ENCODE measurements around the gene GTF2F1. TPM values are rescaled to one million over a fixed set of nuclear protein-coding genes. Genes with fewer than 3 reads are reported as not detected.
A peak's percentile ranks its signal among the peaks of the same experiment; 100 is the strongest.

GTF2F1 gene
- polyA plus RNA-seq, 3 donors from 2014 or later, result 11.0 to 29.8 (median 11.5) TPM

- H3K4me1 Mint-ChIP-seq, result peaks cover 29 to 30% of the 10 kb centered on the region in 2 donors
- peaks cover 0 to 8% (median 0%) of the 10 kb centered on the region in 3 donors for H3K36me3 Mint-ChIP-seq
- H3K4me3 Mint-ChIP-seq, result peak overlapping the region; percentile 95 to 98 (median 97)
- H3K27ac Mint-ChIP-seq, result peak overlapping the region; percentile 95 to 98 (median 97)
- H3K9me3 Mint-ChIP-seq, result no peaks in the 10 kb centered on the region
- peaks cover 8 to 13% (median 11%) of the 10 kb centered on the region in 3 donors for H3K27me3 Mint-ChIP-seq (ENCODE audit: low read depth in 3 of 3)
- DNase-seq, result no peak
Observed at GRCh38 chr19:6392221-6393073, 517 bp downstream of the GTF2F1 start.

GRCh38 chr19:6387372-6387771 lies 5.6 kb downstream of the GTF2F1 start:
- H3K27me3 Mint-ChIP-seq (ENCODE audit: low read depth in 3 of 3), result peaks cover 0 to 6% (median 2%) of the 10 kb centered on the region in 3 donors
- H3K4me1 Mint-ChIP-seq, result peaks cover 14 to 15% of the 10 kb centered on the region in 2 donors
- no peak overlapping the region for H3K4me3 Mint-ChIP-seq

GRCh38 chr19:6384381-6384780 lies 8.6 kb downstream of the GTF2F1 start:
- Mint-ChIP-seq H3K4me1 (peaks cover 0 to 4% of the 10 kb centered on the region in 2 donors), H3K9me3 (no peaks in the 10 kb centered on the region), H3K4me3 (no peak overlapping the region), H3K27me3 (ENCODE audit: low read depth in 3 of 3) (peaks cover 0 to 5% (median 4%) of the 10 kb centered on the region in 3 donors), H3K27ac (no peak overlapping the region), H3K36me3 (peaks cover 5 to 35% (median 15%) of the 10 kb centered on the region in 3 donors)
- DNase-seq, result no peak

More at GRCh38 chr19:6387372-6387771, 5.6 kb downstream of the GTF2F1 start:
- H3K36me3 Mint-ChIP-seq, result peaks cover 0 to 21% (median 5%) of the 10 kb centered on the region in 3 donors
- H3K9me3 Mint-ChIP-seq, result no peaks in the 10 kb centered on the region
- no peak for DNase-seq
- no peak overlapping the region for H3K27ac Mint-ChIP-seq

- no peak overlapping the region for H3K4me3 Mint-ChIP-seq
- DNase-seq, result no peak
- peaks cover 0 to 4% of the 10 kb centered on the region in 2 donors for H3K4me1 Mint-ChIP-seq
- H3K9me3 Mint-ChIP-seq, result no peaks in the 10 kb centered on the region
- H3K27ac Mint-ChIP-seq, result no peak overlapping the region
- peaks cover 0 to 3% (median 3%) of the 10 kb centered on the region in 3 donors for H3K27me3 Mint-ChIP-seq (ENCODE audit: low read depth in 3 of 3)
- H3K36me3 Mint-ChIP-seq, result peaks cover 5 to 37% (median 18%) of the 10 kb centered on the region in 3 donors
Observed at GRCh38 chr19:6383188-6383587, 9.8 kb downstream of the GTF2F1 start.

GRCh38 chr19:6381030-6381750 lies 11.8 kb downstream of the GTF2F1 start:
- Mint-ChIP-seq H3K36me3 (peaks cover 5 to 37% (median 18%) of the 10 kb centered on the region in 3 donors), H3K4me3 (no peak overlapping the region), H3K27ac (no peak overlapping the region), H3K27me3 (ENCODE audit: low read depth in 3 of 3) (peaks cover 0 to 3% (median 3%) of the 10 kb centered on the region in 3 donors), H3K9me3 (no peaks in the 10 kb centered on the region), H3K4me1 (peaks cover 0 to 1% of the 10 kb centered on the region in 2 donors)
- no peak for DNase-seq

- H3K36me3 Mint-ChIP-seq, result peaks cover 5 to 33% (median 13%) of the 10 kb centered on the region in 3 donors
- peaks cover 0 to 3% (median 3%) of the 10 kb centered on the region in 3 donors for H3K27me3 Mint-ChIP-seq (ENCODE audit: low read depth in 3 of 3)
- no peak overlapping the region for H3K27ac Mint-ChIP-seq
- DNase-seq, result no peak
- H3K9me3 Mint-ChIP-seq, result no peaks in the 10 kb centered on the region
- H3K4me1 Mint-ChIP-seq, result no peaks in the 10 kb centered on the region
- no peak overlapping the region for H3K4me3 Mint-ChIP-seq
Observed at GRCh38 chr19:6379744-6380143, 13.2 kb downstream of the GTF2F1 start.

GRCh38 chr19:6378486-6378885 lies 14.5 kb downstream of the GTF2F1 start:
- H3K27ac Mint-ChIP-seq, result no peak overlapping the region
- H3K4me3 Mint-ChIP-seq, result no peak overlapping the region
- H3K4me1 Mint-ChIP-seq, result peaks cover 5% of the 10 kb centered on the region in 2 donors
- H3K9me3 Mint-ChIP-seq, result no peaks in the 10 kb centered on the region
- DNase-seq, result no peak
- peaks cover 5 to 33% (median 13%) of the 10 kb centered on the region in 3 donors for H3K36me3 Mint-ChIP-seq
- H3K27me3 Mint-ChIP-seq (ENCODE audit: low read depth in 3 of 3), result peaks cover 2 to 3% (median 3%) of the 10 kb centered on the region in 3 donors

GRCh38 chr19:6378041-6378440 lies 14.9 kb downstream of the GTF2F1 start:
- Mint-ChIP-seq H3K4me3 (no peak overlapping the region), H3K27me3 (ENCODE audit: low read depth in 3 of 3) (peaks cover 2 to 4% (median 3%) of the 10 kb centered on the region in 3 donors), H3K27ac (no peak overlapping the region), H3K36me3 (peaks cover 5 to 28% (median 13%) of the 10 kb centered on the region in 3 donors), H3K4me1 (peaks cover 5% of the 10 kb centered on the region in 2 donors), H3K9me3 (no peaks in the 10 kb centered on the region)
- no peak for DNase-seq

- H3K27me3 Mint-ChIP-seq (ENCODE audit: low read depth in 3 of 3), result peaks cover 5 to 6% (median 5%) of the 10 kb centered on the region in 3 donors
- no peak overlapping the region for H3K4me3 Mint-ChIP-seq
- H3K4me1 Mint-ChIP-seq, result peaks cover 11 to 12% of the 10 kb centered on the region in 2 donors
- H3K9me3 Mint-ChIP-seq, result no peaks in the 10 kb centered on the region
- peaks cover 5 to 22% (median 13%) of the 10 kb centered on the region in 3 donors for H3K36me3 Mint-ChIP-seq
- H3K27ac Mint-ChIP-seq, result peak overlapping the region in 1 of 6 donors; percentile 40
- no peak for DNase-seq
Observed at GRCh38 chr19:6376512-6377190, 16.3 kb downstream of the GTF2F1 start.

- peaks cover 11 to 12% of the 10 kb centered on the region in 2 donors for H3K4me1 Mint-ChIP-seq
- no peak for DNase-seq
- H3K4me3 Mint-ChIP-seq, result no peak within 1 kb of the TSS
- no peaks in the 10 kb centered on the region for H3K9me3 Mint-ChIP-seq
- H3K27me3 Mint-ChIP-seq (ENCODE audit: low read depth in 3 of 3), result peaks cover 2 to 6% (median 5%) of the 10 kb centered on the region in 3 donors
- H3K27ac Mint-ChIP-seq, result peak within 1 kb of the TSS in 1 of 6 donors; percentile 40
- peaks cover 5 to 16% (median 13%) of the 10 kb centered on the region in 3 donors for H3K36me3 Mint-ChIP-seq
Observed at GRCh38 chr19:6375411-6376010, 17.5 kb downstream of the GTF2F1 start, which contains the start of gene PSPN. TSS of gene PSPN (minus strand) at chr19:6375933. CDS start at chr19:6375849, 84 bp downstream.

- no peak overlapping the region for H3K27ac Mint-ChIP-seq
- H3K36me3 Mint-ChIP-seq, result peaks cover 3 to 10% (median 8%) of the 10 kb centered on the region in 3 donors
- peaks cover 2 to 6% (median 5%) of the 10 kb centered on the region in 3 donors for H3K27me3 Mint-ChIP-seq (ENCODE audit: low read depth in 3 of 3)
- peak overlapping the region in 1 of 5 donors; percentile 17 for H3K4me3 Mint-ChIP-seq
- H3K4me1 Mint-ChIP-seq, result peaks cover 13% of the 10 kb centered on the region in 2 donors
- no peaks in the 10 kb centered on the region for H3K9me3 Mint-ChIP-seq
- DNase-seq, result no peak
Observed at GRCh38 chr19:6374711-6375410, 18.1 kb downstream of the GTF2F1 start.

GRCh38 chr19:6374161-6374709 lies 18.7 kb downstream of the GTF2F1 start:
- H3K27ac Mint-ChIP-seq, result no peak overlapping the region
- no peak for DNase-seq

More at GRCh38 chr19:6374161-6374709, 18.7 kb downstream of the GTF2F1 start:
- Mint-ChIP-seq H3K27me3 (ENCODE audit: low read depth in 3 of 3) (peaks cover 3 to 6% (median 5%) of the 10 kb centered on the region in 3 donors), H3K4me3 (peak overlapping the region in 1 of 5 donors; percentile 17), H3K36me3 (peaks cover 1 to 4% (median 2%) of the 10 kb centered on the region in 3 donors), H3K9me3 (no peaks in the 10 kb centered on the region), H3K4me1 (peaks cover 16 to 18% of the 10 kb centered on the region in 2 donors)

All from immature natural killer cell (primary cell).